Measurements from ENCODE around the gene C2CD2.

- TF ChIP-seq GATA2 (IDR thresholded peaks at IDR 0.05; ENCODE audit: low read depth, low read length) = no peak
- TF ChIP-seq GATA3 (IDR thresholded peaks at IDR 0.05; ENCODE audit: low read depth, low read length) = no peak
Measured at GRCh38 chr21:41907496-41908258, 46.1 kb downstream of the C2CD2 start.

All from SH-SY5Y (cell line).